Activated T-helper 17 cell treated with anti-CD3 and anti-CD28 coated beads, Interleukin-2, amount 50 U/mL, for 72 hours (primary cell): Measurements from ENCODE around the gene PIANP. TPM values are rescaled to one million over a fixed set of nuclear protein-coding genes. Genes with fewer than 3 reads are reported as not detected.

Experiments used
- total RNA-seq, 2 donors: library from RNA; stranded (reverse); gene quantifications; one replicate each; pipeline ENCODE4 v1.2.3, GENCODE V29; 2022

PIANP gene
- total RNA-seq, 2 donors from 2014 or later = 0.41 to 1.4 TPM

Other genes starting within 250 kb of the PIANP start
- 10 to 100 TPM; 24.1 to 28.2 TPM for gene TAPBPL, start 248.8 kb downstream of the PIANP start, total RNA-seq
- 10 to 100 TPM; 19.9 to 81.8 TPM for gene VAMP1, start 230.1 kb downstream of the PIANP start, total RNA-seq
- gene MRPL51, start 207.6 kb downstream of the PIANP start, total RNA-seq = 100 to 1,000 TPM; 262 to 317 TPM
- 100 to 1,000 TPM; 167 to 176 TPM for gene NCAPD2, start 206.7 kb downstream of the PIANP start, total RNA-seq
- 1,000 to 10,000 TPM; 7,000 to 9,788 TPM for gene GAPDH, start 166.3 kb downstream of the PIANP start, total RNA-seq
- gene IFFO1, start 144.8 kb downstream of the PIANP start, total RNA-seq = 10 to 100 TPM in 1 of 2 donors, 1 to 10 TPM in 1; 8.0 to 13.0 TPM
- 100 to 1,000 TPM in 1 of 2 donors, 10 to 100 TPM in 1; 61.6 to 133 TPM for gene NOP2, start 132.5 kb downstream of the PIANP start, total RNA-seq
- 100 to 1,000 TPM; 267 to 285 TPM for gene CHD4, start 93.4 kb downstream of the PIANP start, total RNA-seq
- 1 to 10 TPM; 3.1 to 4.5 TPM for gene LPAR5, start 64.9 kb downstream of the PIANP start, total RNA-seq
- gene ACRBP, start 53.4 kb downstream of the PIANP start, total RNA-seq = 1 to 10 TPM in 1 of 2 donors, under 1 TPM in 1; 0.78 to 2.6 TPM
- 10 to 100 TPM; 13.4 to 25.6 TPM for gene ING4, start 37.7 kb downstream of the PIANP start, total RNA-seq
- gene ZNF384, start 11.4 kb downstream of the PIANP start, total RNA-seq = 10 to 100 TPM; 80.6 to 88.7 TPM
- 10 to 100 TPM; 36.5 to 38.7 TPM for gene COPS7A, start 23.2 kb upstream of the PIANP start, total RNA-seq
- 100 to 1,000 TPM; 132 to 279 TPM for gene MLF2, start 52.3 kb upstream of the PIANP start, total RNA-seq
- 100 to 1,000 TPM in 1 of 2 donors, 10 to 100 TPM in 1; 71.3 to 161 TPM for gene PTMS, start 65.5 kb upstream of the PIANP start, total RNA-seq
- 100 to 1,000 TPM in 1 of 2 donors, 10 to 100 TPM in 1; 45.6 to 206 TPM for gene LAG3, start 71.7 kb upstream of the PIANP start, total RNA-seq
- gene CD4, start 88.7 kb upstream of the PIANP start, total RNA-seq = 100 to 1,000 TPM; 224 to 261 TPM
- under 1 TPM; 0.15 to 0.37 TPM for gene GPR162, start 121.0 kb upstream of the PIANP start, total RNA-seq
- gene P3H3, start 127.6 kb upstream of the PIANP start, total RNA-seq = 1 to 10 TPM in 1 of 2 donors, not detected in 1; 1.1 TPM
- gene GNB3, start 140.1 kb upstream of the PIANP start, total RNA-seq = under 1 TPM in 1 of 2 donors, not detected in 1; 0.66 TPM
- 100 to 1,000 TPM in 1 of 2 donors, 10 to 100 TPM in 1; 86.9 to 104 TPM for gene CDCA3, start 150.5 kb upstream of the PIANP start, total RNA-seq
- gene USP5, start 151.3 kb upstream of the PIANP start, total RNA-seq = 100 to 1,000 TPM in 1 of 2 donors, 10 to 100 TPM in 1; 83.4 to 149 TPM
- gene TPI1, start 166.7 kb upstream of the PIANP start, total RNA-seq = 1,000 to 10,000 TPM; 1,893 to 2,116 TPM
- gene SPSB2, start 172.5 kb upstream of the PIANP start, total RNA-seq = 1 to 10 TPM; 2.2 to 2.4 TPM
- gene LRRC23, start 204.0 kb upstream of the PIANP start, total RNA-seq = 1 to 10 TPM; 4.4 to 7.6 TPM
- 100 to 1,000 TPM; 234 to 858 TPM for gene ENO2, start 213.8 kb upstream of the PIANP start, total RNA-seq
- gene ATN1, start 227.1 kb upstream of the PIANP start, total RNA-seq = 10 to 100 TPM; 34.0 to 62.3 TPM
- not detected for gene RNU7-1, start 243.0 kb upstream of the PIANP start, total RNA-seq
- 100 to 1,000 TPM; 192 to 307 TPM for gene C12orf57, start 243.2 kb upstream of the PIANP start, total RNA-seq